Effector memory CD8-positive, alpha-beta T cell (primary cell): ENCODE data around the gene COL6A1.
"Not testable (repeated sequence)": the region's sequence is repeated elsewhere in the genome, so short reads cannot be mapped to it uniquely, and the experiment has no call there.

Experiments
- ATAC-seq: fragments of 150-1000 bp; cut with Tn5 transposase; replicated peaks from 2 replicates; pipeline ENCODE4 v1.10.0; 2021; ENCODE audit warnings: mild to moderate bottlenecking, moderate library complexity
- DNase-seq, 3 experiments: peaks; one replicate each; pipeline ENCODE4 v3.0.0; 2021
- H3K27ac Mint-ChIP-seq, 2 donors: one replicate each; pipeline ENCODE4 v1.8.0; 2022; ENCODE audit warnings: mild to moderate bottlenecking in 2 of 2, mixed read lengths in 2 of 2, moderate library complexity in 2 of 2
- H3K27me3 Mint-ChIP-seq, 2 donors: one replicate each; pipeline ENCODE4 v1.8.0; 2022; ENCODE audit warnings: mixed read lengths in 2 of 2
- H3K36me3 Mint-ChIP-seq: one replicate; pipeline ENCODE4 v1.8.0; 2022; ENCODE audit warnings: mild to moderate bottlenecking, moderate library complexity, mixed read lengths; ENCODE audit not compliant: insufficient read depth
- H3K4me1 Mint-ChIP-seq, 2 donors: one replicate each; pipeline ENCODE4 v1.8.0; 2022; ENCODE audit warnings: low read depth in 2 of 2, mixed read lengths in 2 of 2
- H3K4me3 Mint-ChIP-seq, 2 donors: one replicate each; pipeline ENCODE4 v1.8.0; 2022; ENCODE audit warnings: mild to moderate bottlenecking in 2 of 2, mixed read lengths in 2 of 2, moderate library complexity in 2 of 2
- H3K9me3 Mint-ChIP-seq, 2 donors: one replicate each; pipeline ENCODE4 v1.8.0; 2022; ENCODE audit warnings: mixed read lengths in 2 of 2

Gene COL6A1

DNA sequence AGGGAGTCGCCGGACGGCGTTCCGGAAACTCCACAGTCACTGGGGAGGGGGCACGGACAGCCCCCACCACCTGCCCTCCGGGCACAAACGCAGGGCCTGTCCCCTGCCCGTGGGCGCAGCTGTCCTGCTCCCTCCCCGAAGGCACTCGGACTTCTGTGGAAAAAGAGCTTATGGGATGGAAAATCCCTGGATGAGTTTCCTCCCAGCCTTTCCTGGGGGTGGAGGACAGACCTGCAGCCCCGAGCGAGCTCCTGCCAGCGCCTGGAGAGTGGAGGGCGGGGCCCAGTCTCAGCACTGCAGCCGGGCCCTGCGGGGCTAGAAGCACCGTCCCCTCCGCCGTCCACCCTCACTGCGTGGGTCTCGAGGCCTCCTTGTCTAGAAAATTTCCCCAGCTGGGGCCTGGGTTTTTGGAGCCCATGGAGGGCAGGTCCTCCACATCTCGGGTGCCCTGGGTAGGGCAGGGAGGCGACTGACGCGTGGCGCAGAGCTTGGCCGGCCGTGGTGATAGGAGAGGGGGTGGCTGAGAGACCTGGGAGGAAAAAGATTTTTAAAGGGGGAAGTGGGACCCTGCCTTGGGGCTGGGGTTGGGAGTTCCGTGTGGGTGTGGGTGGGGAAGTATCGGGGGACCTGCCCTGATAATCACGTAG, 6.4 kb upstream of the COL6A1 start:
- peaks cover 6% of the 10 kb centered on the region for H3K36me3 Mint-ChIP-seq
- H3K4me1 Mint-ChIP-seq, result peaks cover 16 to 18% of the 10 kb centered on the region in 2 donors
- peak in 1 of 3 experiments; percentile 8 for DNase-seq
- peaks cover 10 to 32% of the 10 kb centered on the region in 2 donors for H3K27me3 Mint-ChIP-seq
- no peaks in the 10 kb centered on the region for H3K9me3 Mint-ChIP-seq
- peak; percentile 8 for ATAC-seq
- peak overlapping the region; percentile 44 to 81 for H3K27ac Mint-ChIP-seq
- H3K4me3 Mint-ChIP-seq, result peak overlapping the region; percentile 86 to 93

- Mint-ChIP-seq H3K4me1 (peaks cover 16 to 18% of the 10 kb centered on the region in 2 donors), H3K27ac (peak overlapping the region; percentile 44 to 81), H3K4me3 (peak overlapping the region; percentile 86 to 93), H3K27me3 (peaks cover 9 to 32% of the 10 kb centered on the region in 2 donors)
- H3K36me3 Mint-ChIP-seq, ATAC-seq, H3K9me3 Mint-ChIP-seq: not testable (repeated sequence)
- DNase-seq, result peak in 1 of 3 experiments; percentile 18
Measured at GRCh38 chr21:45975667-45976409, 5.7 kb upstream of the COL6A1 start.

- Mint-ChIP-seq H3K4me3 (no peak overlapping the region), H3K9me3 (no peaks in the 10 kb centered on the region), H3K27ac (no peak overlapping the region), H3K27me3 (peaks cover 9 to 32% of the 10 kb centered on the region in 2 donors), H3K36me3 (peaks cover 6% of the 10 kb centered on the region), H3K4me1 (peaks cover 16 to 18% of the 10 kb centered on the region in 2 donors)
- ATAC-seq (no peak), DNase-seq (no peak)
Measured at GRCh38 chr21:45976701-45977311, 4.8 kb upstream of the COL6A1 start.

GRCh38 chr21:45977396-45977795, 4.2 kb upstream of the COL6A1 start:
- ATAC-seq (no peak), DNase-seq (no peak)
- H3K36me3 Mint-ChIP-seq, result peaks cover 6% of the 10 kb centered on the region
- H3K27me3 Mint-ChIP-seq, result peaks cover 9 to 32% of the 10 kb centered on the region in 2 donors
- peaks cover 17 to 18% of the 10 kb centered on the region in 2 donors for H3K4me1 Mint-ChIP-seq
- no peaks in the 10 kb centered on the region for H3K9me3 Mint-ChIP-seq
- no peak overlapping the region for H3K27ac Mint-ChIP-seq
- H3K4me3 Mint-ChIP-seq, result no peak overlapping the region

DNA sequence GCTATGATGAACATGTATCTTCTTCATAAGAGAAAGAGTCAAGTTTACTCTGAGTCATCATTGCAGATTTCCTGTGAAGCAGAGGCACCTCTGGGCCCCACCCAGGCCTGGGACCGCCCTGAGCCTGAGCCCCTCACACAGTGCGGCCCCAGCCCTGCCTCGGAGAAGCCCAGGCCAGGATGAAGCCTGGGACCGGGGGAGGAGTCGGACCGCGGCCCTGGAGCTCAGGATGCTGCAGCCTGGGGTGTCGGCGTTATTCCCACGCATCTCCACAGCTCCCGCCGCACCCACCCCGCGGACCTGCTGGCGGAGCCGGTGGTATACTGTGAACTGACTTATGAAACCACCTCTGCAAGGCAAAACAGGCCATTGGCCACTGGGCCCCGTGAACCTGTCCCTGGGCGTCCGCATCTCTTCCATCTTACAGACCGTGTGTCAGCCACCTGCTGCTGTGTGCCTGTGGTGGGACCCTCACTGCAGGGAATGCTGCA, 2.4 kb upstream of the COL6A1 start:
- ATAC-seq (no peak), DNase-seq (no peak)
- Mint-ChIP-seq H3K4me1 (peaks cover 12 to 14% of the 10 kb centered on the region in 2 donors), H3K27me3 (peaks cover 9 to 21% of the 10 kb centered on the region in 2 donors), H3K36me3 (peaks cover 2% of the 10 kb centered on the region), H3K4me3 (no peak overlapping the region), H3K9me3 (no peaks in the 10 kb centered on the region), H3K27ac (no peak overlapping the region)

DNA sequence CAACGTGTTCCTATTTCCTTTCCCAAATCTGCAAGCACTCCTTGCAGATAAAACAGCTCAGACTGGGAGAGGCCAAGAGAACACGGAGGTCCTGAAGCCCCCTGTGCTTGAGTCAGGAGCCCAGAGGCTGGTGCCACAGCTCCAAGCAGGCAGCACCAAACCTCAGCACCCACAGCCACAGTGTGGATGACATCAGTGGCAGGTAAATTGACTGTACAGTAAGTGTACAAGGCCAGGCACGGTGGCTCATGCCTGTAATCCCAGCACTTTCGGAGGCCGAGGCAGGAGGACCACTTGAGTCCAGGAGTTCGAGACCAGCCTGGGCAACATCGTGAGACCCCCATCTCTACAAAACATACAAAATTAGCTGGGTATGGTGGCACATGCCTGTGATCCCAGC, 1.9 kb upstream of the COL6A1 start:
- peaks cover 2% of the 10 kb centered on the region for H3K36me3 Mint-ChIP-seq
- no peak for ATAC-seq
- H3K27me3 Mint-ChIP-seq, result peaks cover 9 to 18% of the 10 kb centered on the region in 2 donors
- no peak overlapping the region for H3K4me3 Mint-ChIP-seq
- no peaks in the 10 kb centered on the region for H3K9me3 Mint-ChIP-seq
- H3K4me1 Mint-ChIP-seq, result peaks cover 11 to 19% of the 10 kb centered on the region in 2 donors
- DNase-seq, result no peak
- H3K27ac Mint-ChIP-seq, result no peak overlapping the region

- Mint-ChIP-seq H3K4me3 (no peak overlapping the region), H3K27me3 (peaks cover 6 to 14% of the 10 kb centered on the region in 2 donors), H3K9me3 (no peaks in the 10 kb centered on the region), H3K27ac (no peak overlapping the region), H3K36me3 (peaks cover 2% of the 10 kb centered on the region), H3K4me1 (peaks cover 11 to 21% of the 10 kb centered on the region in 2 donors)
- DNase-seq, result no peak
- ATAC-seq, result no peak
Measured at GRCh38 chr21:45980271-45980670, 1.3 kb upstream of the COL6A1 start.

DNA sequence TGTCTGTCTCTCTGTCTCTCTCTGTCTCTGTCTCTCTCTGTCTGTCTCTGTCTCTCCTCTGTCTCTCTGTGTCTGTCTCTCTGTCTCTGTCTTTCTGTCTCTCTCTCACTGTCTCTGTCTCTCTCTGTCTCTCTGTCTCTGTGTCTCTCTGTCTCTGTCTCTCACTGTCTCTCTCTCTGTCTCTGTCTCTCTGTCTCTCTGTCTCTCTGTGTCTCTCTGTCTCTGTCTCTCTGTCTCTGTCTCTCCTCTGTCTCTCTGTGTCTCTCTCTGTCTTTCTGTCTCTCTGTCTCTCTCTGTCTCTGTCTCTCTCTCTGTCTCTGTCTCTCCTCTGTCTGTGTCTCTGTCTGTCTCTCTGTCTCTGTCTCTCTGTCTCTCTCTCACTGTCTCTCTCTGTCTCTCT, 873 bp upstream of the COL6A1 start:
- H3K27ac Mint-ChIP-seq, result no peak overlapping the region
- ATAC-seq, result no peak
- H3K27me3 Mint-ChIP-seq, result peaks cover 2 to 9% of the 10 kb centered on the region in 2 donors
- DNase-seq, result no peak
- H3K36me3 Mint-ChIP-seq, result peaks cover 2% of the 10 kb centered on the region
- no peaks in the 10 kb centered on the region for H3K9me3 Mint-ChIP-seq
- no peak overlapping the region for H3K4me3 Mint-ChIP-seq
- peaks cover 7 to 17% of the 10 kb centered on the region in 2 donors for H3K4me1 Mint-ChIP-seq

DNA sequence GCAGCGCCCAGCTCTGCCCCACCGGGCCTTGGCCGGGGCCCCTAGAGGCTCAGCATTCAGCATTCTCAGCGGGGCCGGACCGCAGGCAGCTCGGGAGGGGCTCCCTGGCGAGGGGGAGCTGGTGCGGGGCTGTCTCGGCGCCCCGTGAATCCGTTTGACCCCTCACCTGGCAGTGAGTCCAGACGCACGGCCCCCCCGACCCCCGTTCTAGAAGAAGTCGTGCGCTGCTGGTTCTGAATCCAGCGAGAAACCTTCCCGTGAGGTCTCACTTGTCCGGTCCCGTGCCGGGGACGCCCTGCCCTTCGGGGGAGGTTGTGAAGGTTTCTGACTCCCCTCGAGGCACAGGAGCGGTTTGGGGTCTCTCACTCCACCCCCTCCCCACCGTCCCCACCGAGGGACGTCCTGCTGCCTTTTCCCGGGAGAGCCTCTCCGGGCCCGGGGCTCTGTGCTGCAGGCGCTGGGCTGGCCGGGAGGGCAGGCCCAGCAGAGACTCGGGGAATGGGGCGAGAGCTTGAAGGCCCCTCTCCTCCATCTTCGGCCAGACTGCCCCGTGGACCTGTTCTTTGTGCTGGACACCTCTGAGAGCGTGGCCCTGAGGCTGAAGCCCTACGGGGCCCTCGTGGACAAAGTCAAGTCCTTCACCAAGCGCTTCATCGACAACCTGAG, 655 bp downstream of the COL6A1 start:
- DNase-seq, result peak in 1 of 3 experiments; percentile 5
- peak; percentile 23 for ATAC-seq
- no peak overlapping the region for H3K27ac Mint-ChIP-seq
- H3K27me3 Mint-ChIP-seq, result no peaks in the 10 kb centered on the region
- H3K4me1 Mint-ChIP-seq, result peaks cover 7 to 15% of the 10 kb centered on the region in 2 donors
- peaks cover 2% of the 10 kb centered on the region for H3K36me3 Mint-ChIP-seq
- no peaks in the 10 kb centered on the region for H3K9me3 Mint-ChIP-seq
- H3K4me3 Mint-ChIP-seq, result peak overlapping the region; percentile 46 to 56

DNA sequence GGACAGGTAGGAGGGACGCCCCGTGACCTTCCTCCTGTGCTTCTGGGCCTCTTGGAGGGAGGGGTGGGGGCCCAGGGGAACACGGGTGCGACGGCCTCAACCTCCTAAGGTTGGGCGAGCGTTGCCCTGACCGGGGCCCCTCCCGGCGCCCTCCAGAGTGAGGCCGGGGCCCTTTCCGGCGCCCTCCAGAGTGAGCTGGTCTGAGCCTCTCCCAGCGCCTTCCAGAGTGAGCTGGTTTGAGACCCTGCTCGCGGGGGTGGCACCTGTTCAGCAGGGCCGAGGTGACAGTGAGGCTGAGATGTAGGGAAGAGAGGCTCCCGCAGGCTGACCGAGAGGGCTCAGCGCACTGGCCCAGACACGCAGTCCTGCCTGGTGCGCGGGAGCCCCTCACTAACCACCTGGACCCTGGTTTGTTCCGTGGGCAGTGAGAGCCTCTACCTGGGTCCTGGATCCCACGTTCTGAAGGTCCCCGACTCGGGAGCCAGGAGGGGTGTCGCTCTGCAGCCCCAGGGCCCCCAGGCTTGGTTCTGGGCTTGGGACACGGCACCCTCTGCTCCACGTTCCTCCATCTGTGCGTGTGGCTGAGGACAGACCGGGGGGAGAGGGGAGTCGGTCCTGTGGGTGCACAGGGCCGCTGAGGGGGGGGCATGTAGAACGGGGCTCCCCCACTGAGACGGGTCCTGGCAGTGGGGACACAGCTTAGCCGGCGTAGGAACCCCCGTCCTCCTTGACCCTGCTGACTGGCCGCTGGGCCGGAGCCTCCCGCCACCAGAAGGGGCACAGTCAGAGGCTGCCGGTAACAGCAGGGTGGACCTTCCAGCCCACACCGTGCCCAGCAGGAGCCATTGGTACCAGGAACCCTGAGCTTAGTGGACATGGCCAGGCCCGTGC, 1.4 kb downstream of the COL6A1 start:
- peaks cover 2% of the 10 kb centered on the region for H3K36me3 Mint-ChIP-seq
- H3K27ac Mint-ChIP-seq, result no peak overlapping the region
- no peak for ATAC-seq
- no peak for DNase-seq
- H3K9me3 Mint-ChIP-seq, result no peaks in the 10 kb centered on the region
- peaks cover 7 to 15% of the 10 kb centered on the region in 2 donors for H3K4me1 Mint-ChIP-seq
- H3K27me3 Mint-ChIP-seq, result no peaks in the 10 kb centered on the region
- H3K4me3 Mint-ChIP-seq, result peak overlapping the region; percentile 46 to 56

DNA sequence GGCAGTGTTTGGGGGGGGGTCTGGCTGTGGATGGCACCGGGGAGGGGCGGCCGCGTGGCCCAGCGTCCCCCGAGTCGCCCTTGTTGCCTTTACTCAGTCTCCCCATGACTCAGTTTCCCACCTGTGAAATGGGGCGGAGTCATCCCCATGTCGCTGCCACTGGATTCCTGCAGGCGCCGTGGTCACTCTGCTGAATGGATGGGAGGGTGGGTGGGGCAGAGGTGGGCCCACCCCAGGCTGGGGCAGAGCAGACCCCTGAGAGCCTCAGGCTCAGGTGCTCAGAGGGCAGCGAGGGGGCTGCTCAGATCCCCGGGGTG, 2.0 kb downstream of the COL6A1 start:
- Mint-ChIP-seq H3K9me3 (no peaks in the 10 kb centered on the region), H3K27me3 (no peaks in the 10 kb centered on the region), H3K27ac (no peak overlapping the region), H3K4me3 (no peak overlapping the region), H3K36me3 (peaks cover 3% of the 10 kb centered on the region), H3K4me1 (peaks cover 7 to 9% of the 10 kb centered on the region in 2 donors)
- ATAC-seq (no peak), DNase-seq (no peak)

GRCh38 chr21:45983981-45984551, 2.5 kb downstream of the COL6A1 start:
- ATAC-seq (no peak), DNase-seq (no peak)
- Mint-ChIP-seq H3K4me3 (no peak overlapping the region), H3K27me3 (no peaks in the 10 kb centered on the region), H3K36me3 (peaks cover 7% of the 10 kb centered on the region), H3K4me1 (peaks cover 7 to 9% of the 10 kb centered on the region in 2 donors), H3K27ac (peak overlapping the region in 1 of 2 donors; percentile 87), H3K9me3 (no peaks in the 10 kb centered on the region)
